SK-N-MC (cell line): Measurements from ENCODE around the gene DNPH1.

Experiments used
- EZH2 ChIP-seq: fragments of 200-600 bp; sonication (generic); IDR thresholded peaks from one replicate; pipeline ENCODE4 v1.6.1; 2017; ENCODE audit warnings: antibody characterized with exemption
- POLR2AphosphoS5 ChIP-seq: IDR thresholded peaks from 2 replicates; pipeline ENCODE4 v1.6.1; 2012; ENCODE audit warnings: mild to moderate bottlenecking, low read depth, low read length, borderline replicate concordance

- TF ChIP-seq EZH2 (no peak), POLR2AphosphoS5 (no peak)
Measured at GRCh38 chr6:43258807-43259686, 29.8 kb upstream of the DNPH1 start.
